GM23338 (cell line): ENCODE results near the gene SLC26A11. TPM values are rescaled to one million over a fixed set of nuclear protein-coding genes. Genes with fewer than 3 reads are reported as not detected.

ENCODE experiments used
- ATAC-seq: fragments of 200-7000 bp; cut with Tn5 transposase; 3 replicates; pipeline ENCODE4 v1.9.1; 2020
- DNase-seq: peaks from one replicate; pipeline ENCODE4 v3.0.0-alpha.2; 2015; ENCODE audit warnings: low spot score
- H2AFZ ChIP-seq: fragments of 200-600 bp; sonication (generic); 2 replicates; pipeline ENCODE4 v1.8.0; 2016; ENCODE audit warnings: antibody characterized with exemption, mild to moderate bottlenecking, moderate library complexity
- H3F3A ChIP-seq: fragments of 200-600 bp; sonication (generic); replicated peaks from 2 replicates; pipeline ENCODE4 v1.8.0; 2017; ENCODE audit warnings: antibody characterized with exemption, mixed run types, low read depth
- H3K27ac ChIP-seq: fragments of 200-600 bp; sonication (generic); 2 replicates; pipeline ENCODE4 v1.6.1; 2016; ENCODE audit warnings: low read depth
- H3K27me3 ChIP-seq: fragments of 200-600 bp; sonication (generic); 2 replicates; pipeline ENCODE4 v1.8.0; 2016; ENCODE audit warnings: mild to moderate bottlenecking, mixed run types, moderate library complexity; ENCODE audit not compliant: insufficient read depth
- H3K36me3 ChIP-seq: fragments of 200-600 bp; sonication (generic); 2 replicates; pipeline ENCODE4 v1.8.0; 2016; ENCODE audit warnings: mild to moderate bottlenecking; ENCODE audit not compliant: insufficient read depth
- H3K4me1 ChIP-seq: fragments of 200-600 bp; sonication (generic); 2 replicates; pipeline ENCODE4 v1.8.0; 2016; ENCODE audit warnings: mild to moderate bottlenecking, moderate library complexity; ENCODE audit not compliant: insufficient read depth
- H3K4me2 ChIP-seq: fragments of 200-600 bp; sonication (generic); 2 replicates; pipeline ENCODE4 v1.7.1; 2017; ENCODE audit warnings: mixed run types
- H3K4me3 ChIP-seq: fragments of 200-600 bp; sonication (generic); 2 replicates; pipeline ENCODE4 v1.6.1; 2016; ENCODE audit warnings: mixed run types
- H3K79me2 ChIP-seq: fragments of 200-600 bp; sonication (generic); replicated peaks from 2 replicates; pipeline ENCODE4 v1.8.0; 2017; ENCODE audit warnings: mild to moderate bottlenecking; ENCODE audit not compliant: insufficient read depth
- H3K9me2 ChIP-seq: fragments of 200-600 bp; sonication (generic); 2 replicates; pipeline ENCODE4 v1.8.0; 2017; ENCODE audit not compliant: insufficient read depth
- H4K20me1 ChIP-seq: fragments of 200-600 bp; sonication (generic); replicated peaks from 2 replicates; pipeline ENCODE4 v1.8.0; 2017; ENCODE audit warnings: mild to moderate bottlenecking; ENCODE audit not compliant: insufficient read depth
- H3K27ac Mint-ChIP-seq: 2 replicates; pipeline ENCODE4 v1.8.0; 2020; ENCODE audit warnings: inconsistent platforms, mild to moderate bottlenecking, moderate library complexity, mixed read lengths
- H3K27me3 Mint-ChIP-seq: 3 replicates; pipeline ENCODE4 v1.8.0; 2022; ENCODE audit warnings: low read depth, mild to moderate bottlenecking, moderate library complexity, mixed read lengths, inconsistent platforms; ENCODE audit not compliant: insufficient read depth, poor library complexity
- H3K36me3 Mint-ChIP-seq: 3 replicates; pipeline ENCODE4 v1.8.0; 2021; ENCODE audit warnings: low read depth, mild to moderate bottlenecking, inconsistent platforms, moderate library complexity, mixed read lengths
- H3K4me1 Mint-ChIP-seq: 3 replicates; pipeline ENCODE4 v1.8.0; 2020; ENCODE audit warnings: mild to moderate bottlenecking, inconsistent platforms, mixed read lengths
- H3K4me3 Mint-ChIP-seq: 3 replicates; pipeline ENCODE4 v1.8.0; 2021; ENCODE audit warnings: moderate library complexity, mild to moderate bottlenecking, inconsistent platforms, mixed read lengths
- H3K9me3 Mint-ChIP-seq: 3 replicates; pipeline ENCODE4 v1.8.0; 2020; ENCODE audit warnings: moderate library complexity, mild to moderate bottlenecking, inconsistent platforms, mixed read lengths
- CREB1 ChIP-seq: fragments of 250-450 bp; sonication (Bioruptor Pico); IDR thresholded peaks from 2 replicates; pipeline ENCODE4 v1.5.0; 2020; ENCODE audit warnings: low read depth, mild to moderate bottlenecking, moderate library complexity
- CTCF ChIP-seq, 2 experiments: fragments of 200-600 bp in 1 of 2; sonication (generic) in 1 of 2; conservative IDR thresholded peaks; 2 replicates each; pipeline versions ENCODE4 v1.5.1 to v1.6.1; 2016 to 2017; ENCODE audit warnings: antibody characterized with exemption in 2 of 2, low read depth in 2 of 2, mild to moderate bottlenecking in 2 of 2, moderate library complexity in 1 of 2
- EZH2 ChIP-seq: fragments of 200-600 bp; sonication (generic); IDR thresholded peaks from one replicate; pipeline ENCODE4 v1.8.0; 2017; ENCODE audit warnings: antibody characterized with exemption, mild to moderate bottlenecking, low read depth; ENCODE audit not compliant: unreplicated experiment
- EZH2phosphoT487 ChIP-seq: fragments of 200-600 bp; sonication (generic); IDR thresholded peaks from one replicate; pipeline ENCODE4 v1.8.1; 2018; ENCODE audit warnings: antibody characterized with exemption; ENCODE audit not compliant: unreplicated experiment
- JUNB ChIP-seq: IDR thresholded peaks from one replicate; pipeline ENCODE4 v1.6.1; 2016; ENCODE audit warnings: antibody characterized with exemption; ENCODE audit not compliant: unreplicated experiment
- POLR2AphosphoS5 ChIP-seq: IDR thresholded peaks from 2 replicates; pipeline ENCODE4 v1.6.1; 2016; ENCODE audit warnings: antibody characterized with exemption, low read depth
- STAT1 ChIP-seq: IDR thresholded peaks from one replicate; pipeline ENCODE4 v1.6.1; 2016; ENCODE audit warnings: antibody characterized with exemption; ENCODE audit not compliant: unreplicated experiment
- ZNF114 ChIP-seq: fragments of 250-450 bp; sonication (Bioruptor Pico); IDR thresholded peaks from 2 replicates; pipeline ENCODE4 v1.5.0; 2020; ENCODE audit warnings: mild to moderate bottlenecking, moderate library complexity
- polyA plus RNA-seq: library from polyadenylated mRNA; unstranded; fragments of >200 nt; fragmentation: Nextera tagmentation; extraction: Ambion mirVana; gene quantifications from 2 replicates; pipeline ENCODE4 v1.2.1, GENCODE V29; 2016
- total RNA-seq: library from RNA; depleted of rRNA; stranded (reverse); fragments of >200 nt; shearing (Covaris generic); gene quantifications from 2 replicates; pipeline ENCODE4 v1.2.3, GENCODE V29; 2014
- TF ChIP-seq, protein P1 (sequence below): IDR thresholded peaks from one replicate; pipeline ENCODE4 v1.6.1; 2018; ENCODE audit warnings: antibody characterized with exemption; ENCODE audit not compliant: unreplicated experiment
- TF ChIP-seq, protein P2 (sequence below): IDR thresholded peaks from 2 replicates; pipeline ENCODE4 v1.6.1; 2016; ENCODE audit warnings: antibody characterized with exemption

SLC26A11 gene
- total and polyA plus RNA-seq, 2 experiments from 2014 or later: 10.9 to 23.0 TPM

DNA sequence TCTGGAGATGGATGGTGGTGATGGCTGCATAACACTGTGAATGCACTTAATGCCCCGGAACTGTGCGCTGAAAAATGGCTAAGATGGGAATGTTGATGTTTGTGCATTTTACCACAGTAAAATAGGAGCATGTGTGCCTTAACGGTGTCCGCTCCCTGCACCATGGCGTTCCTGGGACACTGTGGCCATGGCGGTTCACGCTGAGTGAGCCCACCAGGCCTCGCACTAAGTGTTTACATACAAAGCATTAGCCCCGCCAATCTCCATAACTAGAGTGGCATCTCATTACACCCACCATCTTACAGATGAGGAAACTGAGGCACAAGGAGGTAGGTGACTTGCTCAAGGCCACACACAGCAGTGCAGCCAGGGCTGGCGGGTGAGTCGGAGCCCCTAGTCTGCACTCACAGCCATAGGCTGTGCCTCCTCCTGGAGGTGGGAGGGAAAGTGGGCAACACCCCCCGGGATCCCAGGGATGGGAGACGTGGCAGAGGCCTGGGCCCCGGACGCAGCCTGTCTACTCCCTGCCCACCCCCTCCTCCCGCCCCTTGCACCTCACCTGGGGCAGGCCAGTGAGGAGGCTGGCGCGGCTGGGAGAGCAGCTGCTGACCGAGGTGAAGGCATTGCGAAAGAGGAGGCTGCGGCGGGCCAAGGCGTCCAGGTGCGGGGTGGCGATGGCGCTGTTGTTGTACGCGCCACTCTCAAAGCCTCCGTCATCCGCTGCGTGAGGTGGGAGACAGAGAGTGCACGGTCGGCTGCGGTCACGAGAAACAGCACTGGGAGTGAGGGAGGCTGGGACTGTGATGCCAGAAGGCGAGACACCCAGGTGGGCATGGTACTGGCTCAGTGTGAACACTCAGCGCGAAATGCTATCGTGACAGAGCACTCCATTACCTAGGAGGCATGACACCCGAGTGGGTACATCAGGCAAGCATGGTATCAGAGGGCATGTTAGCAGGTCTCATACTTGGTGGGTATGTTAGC, 3.5 kb upstream of the SLC26A11 start:
- Histone ChIP-seq H2AFZ (no peak overlapping the region), H3K36me3 (no peaks in the 10 kb centered on the region; the same call in 1 of the 2 replicates), H3K4me2 (no peak overlapping the region), H3K79me2 (0 out of 2 replicates have a peak, but pooled peaks cover 7% of the 10 kb centered on the region), H3K9me2 (no peaks in the 10 kb centered on the region), H3F3A (peaks cover 7% of the 10 kb centered on the region; the same call in 1 of the 2 replicates), H4K20me1 (no peaks in the 10 kb centered on the region), H3K4me1 (0 out of 2 replicates have a peak, but pooled peaks cover 3% of the 10 kb centered on the region), H3K27me3 (no peaks in the 10 kb centered on the region), H3K4me3 (no peak overlapping the region), H3K27ac (no peak overlapping the region)
- DNase-seq (no peak), ATAC-seq (no peak)
- H3K27me3 Mint-ChIP-seq: peaks cover 11% of the 10 kb centered on the region
- TF ChIP-seq EZH2: no peak
- TF ChIP-seq STAT1: no peak
- H3K4me1 Mint-ChIP-seq: peaks cover 6% of the 10 kb centered on the region; the same call in 2 of the 3 replicates
- no peaks in the 10 kb centered on the region for H3K9me3 Mint-ChIP-seq
- peaks cover 18% of the 10 kb centered on the region for H3K36me3 Mint-ChIP-seq
- H3K4me3 Mint-ChIP-seq: no peak overlapping the region
- no peak overlapping the region for H3K27ac Mint-ChIP-seq

DNA sequence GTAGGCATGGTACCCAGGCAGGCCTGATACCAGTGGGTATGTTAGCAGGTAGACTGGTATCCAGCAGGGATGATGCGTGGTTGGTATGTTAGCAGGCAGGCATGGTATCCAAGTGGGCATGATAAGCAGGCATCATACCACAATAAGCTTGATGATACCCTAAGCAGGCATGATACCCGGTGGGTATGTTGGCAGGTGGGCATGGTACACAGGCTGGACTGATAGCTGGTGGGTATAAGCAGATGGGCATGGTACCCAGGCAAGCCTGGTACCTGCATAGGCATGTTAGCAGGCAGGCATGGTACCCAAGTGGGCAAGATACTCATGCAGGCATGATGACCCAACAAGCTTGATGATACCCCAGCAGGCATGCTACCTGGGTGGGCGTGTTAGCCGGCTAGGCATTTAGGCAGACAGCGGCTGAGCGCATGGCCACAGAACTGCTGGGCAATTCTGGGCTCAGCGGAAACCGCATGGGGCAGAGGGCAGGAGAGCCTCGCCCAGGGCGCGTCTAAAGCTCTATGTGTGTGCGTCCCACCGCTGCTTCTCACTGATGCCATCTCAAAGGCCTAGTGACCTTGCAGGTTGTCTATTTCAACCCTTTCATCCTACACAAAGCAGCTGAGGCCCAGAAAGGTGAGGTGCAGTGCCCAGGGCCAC, 2.4 kb upstream of the SLC26A11 start:
- peaks cover 6% of the 10 kb centered on the region; the same call in 2 of the 3 replicates for H3K4me1 Mint-ChIP-seq
- peaks cover 7% of the 10 kb centered on the region for H3K27me3 Mint-ChIP-seq
- Histone ChIP-seq H3K27me3 (no peaks in the 10 kb centered on the region), H3K36me3 (no peaks in the 10 kb centered on the region), H4K20me1 (no peaks in the 10 kb centered on the region), H3K79me2 (0 out of 2 replicates have a peak, but pooled peaks cover 7% of the 10 kb centered on the region), H3K4me1 (0 out of 2 replicates have a peak, but pooled peaks cover 3% of the 10 kb centered on the region), H3K4me3 (no peak overlapping the region), H2AFZ (no peak overlapping the region), H3F3A (peaks cover 7% of the 10 kb centered on the region; the same call in 1 of the 2 replicates), H3K27ac (no peak overlapping the region), H3K9me2 (no peaks in the 10 kb centered on the region), H3K4me2 (no peak overlapping the region)
- peaks cover 16% of the 10 kb centered on the region for H3K36me3 Mint-ChIP-seq
- ATAC-seq: no peak
- no peaks in the 10 kb centered on the region for H3K9me3 Mint-ChIP-seq
- DNase-seq: no peak
- H3K4me3 Mint-ChIP-seq: no peak overlapping the region
- no peak overlapping the region for H3K27ac Mint-ChIP-seq
- no peak for TF ChIP-seq CTCF (conservative IDR thresholded peaks at IDR 0.05; ENCODE audit: low read depth in 2 of 2)
- TF ChIP-seq ZNF114 (CRISPR knock-in tag): no peak
- no peak for TF ChIP-seq JUNB
- no peak for TF ChIP-seq EZH2
- no peak for TF ChIP-seq CREB1 (CRISPR knock-in tag)
- TF ChIP-seq, protein P1, sequence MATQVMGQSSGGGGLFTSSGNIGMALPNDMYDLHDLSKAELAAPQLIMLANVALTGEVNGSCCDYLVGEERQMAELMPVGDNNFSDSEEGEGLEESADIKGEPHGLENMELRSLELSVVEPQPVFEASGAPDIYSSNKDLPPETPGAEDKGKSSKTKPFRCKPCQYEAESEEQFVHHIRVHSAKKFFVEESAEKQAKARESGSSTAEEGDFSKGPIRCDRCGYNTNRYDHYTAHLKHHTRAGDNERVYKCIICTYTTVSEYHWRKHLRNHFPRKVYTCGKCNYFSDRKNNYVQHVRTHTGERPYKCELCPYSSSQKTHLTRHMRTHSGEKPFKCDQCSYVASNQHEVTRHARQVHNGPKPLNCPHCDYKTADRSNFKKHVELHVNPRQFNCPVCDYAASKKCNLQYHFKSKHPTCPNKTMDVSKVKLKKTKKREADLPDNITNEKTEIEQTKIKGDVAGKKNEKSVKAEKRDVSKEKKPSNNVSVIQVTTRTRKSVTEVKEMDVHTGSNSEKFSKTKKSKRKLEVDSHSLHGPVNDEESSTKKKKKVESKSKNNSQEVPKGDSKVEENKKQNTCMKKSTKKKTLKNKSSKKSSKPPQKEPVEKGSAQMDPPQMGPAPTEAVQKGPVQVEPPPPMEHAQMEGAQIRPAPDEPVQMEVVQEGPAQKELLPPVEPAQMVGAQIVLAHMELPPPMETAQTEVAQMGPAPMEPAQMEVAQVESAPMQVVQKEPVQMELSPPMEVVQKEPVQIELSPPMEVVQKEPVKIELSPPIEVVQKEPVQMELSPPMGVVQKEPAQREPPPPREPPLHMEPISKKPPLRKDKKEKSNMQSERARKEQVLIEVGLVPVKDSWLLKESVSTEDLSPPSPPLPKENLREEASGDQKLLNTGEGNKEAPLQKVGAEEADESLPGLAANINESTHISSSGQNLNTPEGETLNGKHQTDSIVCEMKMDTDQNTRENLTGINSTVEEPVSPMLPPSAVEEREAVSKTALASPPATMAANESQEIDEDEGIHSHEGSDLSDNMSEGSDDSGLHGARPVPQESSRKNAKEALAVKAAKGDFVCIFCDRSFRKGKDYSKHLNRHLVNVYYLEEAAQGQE: no peak
- TF ChIP-seq STAT1: no peak
- TF ChIP-seq EZH2phosphoT487: no peak
- TF ChIP-seq POLR2AphosphoS5: no peak
- TF ChIP-seq, protein P2, sequence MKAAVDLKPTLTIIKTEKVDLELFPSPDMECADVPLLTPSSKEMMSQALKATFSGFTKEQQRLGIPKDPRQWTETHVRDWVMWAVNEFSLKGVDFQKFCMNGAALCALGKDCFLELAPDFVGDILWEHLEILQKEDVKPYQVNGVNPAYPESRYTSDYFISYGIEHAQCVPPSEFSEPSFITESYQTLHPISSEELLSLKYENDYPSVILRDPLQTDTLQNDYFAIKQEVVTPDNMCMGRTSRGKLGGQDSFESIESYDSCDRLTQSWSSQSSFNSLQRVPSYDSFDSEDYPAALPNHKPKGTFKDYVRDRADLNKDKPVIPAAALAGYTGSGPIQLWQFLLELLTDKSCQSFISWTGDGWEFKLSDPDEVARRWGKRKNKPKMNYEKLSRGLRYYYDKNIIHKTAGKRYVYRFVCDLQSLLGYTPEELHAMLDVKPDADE: no peak
